IMR-90 (cell line): ENCODE data around the gene NKG7.
"Not testable (repeated sequence)": the region's sequence is repeated elsewhere in the genome, so short reads cannot be mapped to it uniquely, and the experiment has no call there.

Experiments used
- BHLHE40 ChIP-seq: fragments of 150-350 bp; IDR thresholded peaks from 2 replicates; pipeline ENCODE4 v1.6.1; 2016; ENCODE audit warnings: mild to moderate bottlenecking, low read depth, low read length
- CEBPB ChIP-seq: IDR thresholded peaks from 2 replicates; pipeline ENCODE4 v1.6.1; 2012; ENCODE audit warnings: low read depth, low read length, improper control_type of control experiment
- CHD1 ChIP-seq: IDR thresholded peaks from 2 replicates; pipeline ENCODE4 v1.6.1; 2012; ENCODE audit warnings: low read depth, low read length, improper control_type of control experiment
- MAZ ChIP-seq: IDR thresholded peaks from 2 replicates; pipeline ENCODE4 v1.6.1; 2012; ENCODE audit warnings: low read depth, mild to moderate bottlenecking, low read length, improper control_type of control experiment, moderate library complexity, borderline replicate concordance
- MXI1 ChIP-seq: IDR thresholded peaks from 2 replicates; pipeline ENCODE4 v1.6.1; 2012; ENCODE audit warnings: low read depth, mild to moderate bottlenecking, low read length, moderate library complexity, borderline replicate concordance
- POLR2A ChIP-seq: IDR thresholded peaks from 2 replicates; pipeline ENCODE4 v1.6.1; 2012; ENCODE audit warnings: mild to moderate bottlenecking, low read depth, low read length
- RAD21 ChIP-seq: IDR thresholded peaks from 2 replicates; pipeline ENCODE4 v1.6.1; 2012; ENCODE audit warnings: low read length, improper control_type of control experiment
- RFX5 ChIP-seq: IDR thresholded peaks from 2 replicates; pipeline ENCODE4 v1.8.0; 2012; ENCODE audit warnings: low read depth, mild to moderate bottlenecking, low read length, moderate library complexity
- SMC3 ChIP-seq: fragments of 150-350 bp; IDR thresholded peaks from 2 replicates; pipeline ENCODE4 v1.6.1; 2016; ENCODE audit warnings: low read depth, mild to moderate bottlenecking, antibody characterized with exemption, low read length, moderate library complexity
- TF ChIP-seq, protein P1 (sequence below): conservative IDR thresholded peaks from 2 replicates; pipeline ENCODE4 v1.5.1; 2012; ENCODE audit warnings: mild to moderate bottlenecking, low read depth, low read length, improper control_type of control experiment
- TF ChIP-seq, protein P2 (sequence below): fragments of 150-350 bp; IDR thresholded peaks from 2 replicates; pipeline ENCODE4 v1.6.1; 2017; ENCODE audit warnings: mild to moderate bottlenecking, antibody characterized with exemption, low read length, low read depth

GRCh38 chr19:51420511-51420910, 48.1 kb upstream of the NKG7 start:
- TF ChIP-seq, protein P1, sequence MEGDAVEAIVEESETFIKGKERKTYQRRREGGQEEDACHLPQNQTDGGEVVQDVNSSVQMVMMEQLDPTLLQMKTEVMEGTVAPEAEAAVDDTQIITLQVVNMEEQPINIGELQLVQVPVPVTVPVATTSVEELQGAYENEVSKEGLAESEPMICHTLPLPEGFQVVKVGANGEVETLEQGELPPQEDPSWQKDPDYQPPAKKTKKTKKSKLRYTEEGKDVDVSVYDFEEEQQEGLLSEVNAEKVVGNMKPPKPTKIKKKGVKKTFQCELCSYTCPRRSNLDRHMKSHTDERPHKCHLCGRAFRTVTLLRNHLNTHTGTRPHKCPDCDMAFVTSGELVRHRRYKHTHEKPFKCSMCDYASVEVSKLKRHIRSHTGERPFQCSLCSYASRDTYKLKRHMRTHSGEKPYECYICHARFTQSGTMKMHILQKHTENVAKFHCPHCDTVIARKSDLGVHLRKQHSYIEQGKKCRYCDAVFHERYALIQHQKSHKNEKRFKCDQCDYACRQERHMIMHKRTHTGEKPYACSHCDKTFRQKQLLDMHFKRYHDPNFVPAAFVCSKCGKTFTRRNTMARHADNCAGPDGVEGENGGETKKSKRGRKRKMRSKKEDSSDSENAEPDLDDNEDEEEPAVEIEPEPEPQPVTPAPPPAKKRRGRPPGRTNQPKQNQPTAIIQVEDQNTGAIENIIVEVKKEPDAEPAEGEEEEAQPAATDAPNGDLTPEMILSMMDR = not testable (repeated sequence)
- TF ChIP-seq SMC3, CEBPB, RAD21, CHD1, BHLHE40, POLR2A, MAZ, RFX5, MXI1: not testable (repeated sequence)
- TF ChIP-seq, protein P2, sequence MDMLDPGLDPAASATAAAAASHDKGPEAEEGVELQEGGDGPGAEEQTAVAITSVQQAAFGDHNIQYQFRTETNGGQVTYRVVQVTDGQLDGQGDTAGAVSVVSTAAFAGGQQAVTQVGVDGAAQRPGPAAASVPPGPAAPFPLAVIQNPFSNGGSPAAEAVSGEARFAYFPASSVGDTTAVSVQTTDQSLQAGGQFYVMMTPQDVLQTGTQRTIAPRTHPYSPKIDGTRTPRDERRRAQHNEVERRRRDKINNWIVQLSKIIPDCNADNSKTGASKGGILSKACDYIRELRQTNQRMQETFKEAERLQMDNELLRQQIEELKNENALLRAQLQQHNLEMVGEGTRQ = not testable (repeated sequence)
